ENCODE results near the gene SLC7A4.

SLC7A4 gene

DNA sequence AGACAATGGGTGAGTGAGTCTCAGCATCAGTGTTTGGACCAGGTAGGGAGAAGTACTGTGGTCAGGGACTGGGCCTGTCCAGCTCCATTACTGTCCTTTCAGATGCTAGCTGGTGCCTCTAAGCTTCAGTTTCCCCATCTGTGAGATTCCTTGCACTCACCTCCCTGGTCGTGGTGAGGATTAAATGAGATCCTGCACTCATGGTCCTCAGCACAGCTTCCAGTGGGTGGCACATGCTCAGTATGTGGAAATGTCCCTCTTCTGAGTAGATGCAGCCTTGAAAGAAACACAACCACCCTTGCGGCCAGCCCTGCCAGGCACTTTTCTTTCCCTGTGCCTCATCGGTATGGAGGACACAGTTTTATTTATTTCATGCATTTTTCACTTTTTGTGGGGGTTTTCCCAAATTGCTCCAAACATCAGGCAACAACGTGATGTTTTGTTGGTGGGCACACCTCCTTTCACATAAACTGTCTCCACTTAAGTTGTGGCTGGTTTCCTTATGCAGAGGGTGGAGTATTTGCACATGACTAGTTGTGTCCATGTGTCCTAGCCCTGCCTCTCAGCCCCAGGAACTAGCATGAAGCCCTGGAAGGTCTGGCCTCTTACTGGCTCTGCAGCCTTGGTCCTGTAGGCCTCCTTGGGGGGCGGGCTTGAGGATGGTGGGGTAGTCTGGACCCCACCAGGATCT, 49.1 kb downstream of the SLC7A4 start:
- ATAC-seq (no peak), DNase-seq (no peak)

DNA sequence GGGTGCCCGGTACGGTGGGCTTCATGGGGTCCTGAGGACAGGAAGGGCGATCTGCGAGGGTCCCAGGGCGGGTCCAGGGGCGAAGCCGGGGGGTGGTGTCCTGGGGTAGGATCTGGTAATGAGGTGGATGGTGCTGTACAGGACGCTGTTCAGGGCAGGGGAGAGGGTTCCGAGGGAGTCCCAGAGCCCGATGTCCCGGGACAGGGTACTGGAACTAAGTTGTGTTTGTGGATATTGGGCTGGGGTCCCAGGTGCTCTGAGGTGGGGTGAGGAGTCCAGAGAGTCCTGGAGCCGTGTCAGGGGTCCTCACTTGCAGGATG, 49.8 kb downstream of the SLC7A4 start:
- ATAC-seq, result no peak

DNA sequence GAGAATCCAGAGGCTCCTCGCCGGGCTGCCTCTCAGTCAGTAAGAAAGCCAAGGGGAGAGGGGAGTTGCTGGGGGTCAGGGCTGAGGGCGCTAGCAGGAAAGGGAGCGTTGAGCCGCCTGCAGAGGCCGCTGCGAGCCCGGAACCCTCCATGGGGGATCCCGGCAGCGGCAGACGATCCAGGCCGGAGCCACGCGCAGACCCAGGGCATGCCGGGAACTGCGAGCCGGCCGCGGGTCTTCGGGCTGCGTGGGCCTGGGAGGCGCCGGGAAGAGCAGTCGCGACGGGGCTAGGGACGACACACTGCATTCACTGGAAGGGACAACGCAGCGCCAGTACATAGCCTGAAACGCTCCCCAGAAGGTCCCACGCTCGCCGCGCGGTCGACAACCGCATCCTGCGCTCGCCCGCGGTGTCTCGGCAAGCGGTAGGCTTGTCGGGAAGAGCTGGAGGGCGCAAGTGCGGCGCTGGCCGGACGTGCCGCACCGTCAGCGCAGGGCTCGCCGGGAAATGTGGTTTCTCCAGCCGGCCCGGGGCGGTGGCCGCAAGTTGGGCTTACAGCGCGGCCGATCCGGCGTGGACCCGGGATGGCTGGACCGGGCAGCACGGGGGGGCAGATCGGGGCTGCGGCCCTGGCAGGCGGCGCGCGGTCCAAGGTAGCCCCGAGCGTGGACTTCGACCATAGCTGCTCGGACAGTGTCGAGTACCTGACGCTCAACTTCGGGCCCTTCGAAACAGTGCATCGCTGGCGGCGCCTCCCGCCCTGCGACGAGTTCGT, 50.4 kb downstream of the SLC7A4 start, which contains the start of gene LZTR1:
LZTR1 (plus strand) TSS at position 511 of the 776 bp plus-strand sequence; CDS start at position 586, 75 bp downstream.
- peak; percentile 78 for ATAC-seq

More for the DNA sequence above, 49.8 kb downstream of the SLC7A4 start:
- DNase-seq, result no peak

DNA sequence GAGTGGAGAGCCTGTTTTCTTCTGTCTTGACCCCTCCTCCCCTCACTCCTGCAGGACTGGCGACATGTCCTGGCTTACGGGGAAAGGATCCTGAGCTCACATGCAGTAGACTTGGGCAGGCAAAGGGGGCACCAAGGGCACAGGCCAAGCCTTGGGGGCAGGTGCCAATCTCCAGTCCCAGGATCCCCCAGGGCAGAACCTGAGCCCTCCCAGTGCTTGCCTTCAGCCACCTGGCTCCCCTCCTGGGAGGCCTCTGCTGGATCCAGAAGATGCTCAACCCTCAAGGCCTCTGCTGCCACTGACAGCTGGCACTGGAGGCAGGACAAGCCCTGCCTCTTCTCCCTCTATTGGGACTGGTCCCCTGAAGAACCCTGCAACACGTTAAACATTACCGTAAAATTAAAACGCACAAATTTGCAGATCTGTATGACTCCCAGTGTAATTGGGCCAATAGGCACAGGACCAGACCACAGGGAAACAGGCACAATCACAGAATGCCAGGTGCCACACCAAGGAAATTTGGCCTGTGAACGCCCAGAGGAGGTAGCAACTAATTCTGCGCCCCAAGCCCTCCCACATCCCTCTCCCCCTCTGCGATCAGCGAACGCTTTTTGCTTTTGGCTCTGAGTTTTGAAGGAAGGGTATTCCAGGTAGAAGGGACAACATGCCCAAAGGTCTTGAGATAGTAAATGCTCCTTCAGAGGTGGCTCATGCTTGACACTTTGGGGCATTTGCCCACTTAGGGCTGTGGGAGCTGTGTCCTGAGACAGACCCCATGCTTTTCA, 51.2 kb downstream of the SLC7A4 start:
- DNase-seq (no peak), ATAC-seq (no peak)

More for the DNA sequence above, 50.4 kb downstream of the SLC7A4 start, which contains the start of gene LZTR1:
- DNase-seq, result peak; percentile 80

DNA sequence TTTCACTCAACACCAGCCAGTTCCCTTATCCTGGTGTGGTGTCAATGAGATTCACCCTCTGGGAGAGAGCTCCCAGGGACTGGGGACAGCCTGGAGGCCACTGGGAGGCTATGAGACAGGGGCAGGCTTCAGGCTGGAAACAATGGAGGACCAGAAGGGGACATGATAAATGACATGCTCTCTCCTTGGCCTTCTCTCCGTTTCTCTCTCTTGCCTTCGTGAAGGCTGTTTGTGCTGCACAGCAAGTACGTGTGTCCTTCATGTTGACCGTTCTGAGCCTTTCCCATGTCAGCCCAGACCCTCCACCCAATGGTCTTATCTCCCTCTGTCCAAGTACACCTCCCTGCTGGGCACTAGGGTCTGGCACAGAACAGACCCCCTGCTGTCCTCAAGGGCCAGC, 51.8 kb downstream of the SLC7A4 start:
- DNase-seq (no peak), ATAC-seq (no peak)

DNA sequence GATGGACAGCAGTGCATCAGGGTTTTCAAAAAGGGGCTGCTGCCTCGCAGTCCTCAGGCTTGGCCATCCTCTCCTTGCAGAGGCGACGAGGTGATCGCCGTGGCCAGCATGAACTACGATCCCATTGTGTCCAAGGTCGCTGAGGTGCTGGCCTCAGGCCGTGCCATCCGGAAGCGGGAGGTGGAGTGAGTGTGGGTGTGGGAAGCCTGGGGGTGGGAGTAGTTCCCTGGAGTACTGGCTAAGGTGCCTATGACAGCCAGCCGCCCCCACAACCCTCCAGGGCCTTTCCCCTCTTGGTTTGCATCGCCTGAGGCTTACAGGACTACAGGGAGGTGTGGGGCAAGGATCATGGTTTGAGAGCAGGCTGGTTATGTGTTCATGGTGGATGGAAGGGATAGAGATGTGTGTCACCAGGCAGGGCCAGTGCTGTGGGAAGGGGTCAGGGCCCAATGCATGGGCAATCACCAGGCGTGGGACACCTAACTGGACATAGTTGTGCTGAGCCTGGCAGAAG, 52.4 kb downstream of the SLC7A4 start:
- no peak for ATAC-seq
- DNase-seq, result no peak

DNA sequence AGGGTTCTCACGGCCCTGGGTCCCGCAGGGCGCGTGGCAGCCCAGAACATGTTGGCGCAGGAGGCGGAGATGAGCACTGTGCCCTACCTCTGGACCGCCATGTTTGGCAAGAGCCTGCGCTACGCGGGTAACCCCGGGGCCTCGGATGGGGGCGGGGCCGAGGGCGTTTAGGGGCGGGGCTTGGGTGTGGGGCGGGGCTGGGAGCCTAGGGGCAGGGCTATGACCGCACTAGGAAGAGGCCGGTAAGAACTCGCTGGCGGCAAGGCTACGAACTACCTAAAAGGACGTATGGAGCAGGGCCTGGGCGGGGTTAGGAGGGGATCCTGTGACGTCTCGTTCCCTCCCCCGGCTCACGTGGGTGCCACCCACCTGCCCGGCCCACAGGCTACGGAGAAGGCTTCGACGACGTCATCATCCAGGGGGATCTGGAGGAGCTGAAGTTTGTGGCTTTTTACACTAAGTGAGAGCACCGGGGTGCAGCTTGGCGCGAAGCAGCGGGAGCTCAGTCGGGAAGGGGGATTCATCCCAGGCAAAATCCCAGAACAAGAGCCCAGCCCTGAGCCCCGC, 53.0 kb downstream of the SLC7A4 start:
- peak; percentile 73 for DNase-seq
- ATAC-seq, result peak; percentile 72
